Activated CD4-positive, alpha-beta T cell treated with anti-CD3 and anti-CD28 coated beads, Interleukin-2, amount 50 U/mL, for 24 hours (primary cell): ENCODE results near the gene VARS2.
"Not testable (repeated sequence)": the region's sequence is repeated elsewhere in the genome, so short reads cannot be mapped to it uniquely, and the experiment has no call there.

Source experiments
- DNase-seq, 2 donors: peaks; one replicate each; pipeline ENCODE4 v3.0.0-alpha.2; 2020; ENCODE audit warnings: low read depth in 1 of 2, low spot score in 1 of 2

Gene VARS2

GRCh38 chr6:30898750-30899360 is 15.2 kb upstream of the VARS2 start:
- no peak for DNase-seq

- DNase-seq, result no peak
Observed at GRCh38 chr6:30900863-30901417, 13.1 kb upstream of the VARS2 start.

- DNase-seq, result no peak
Observed at GRCh38 chr6:30901436-30901835, 12.6 kb upstream of the VARS2 start.

- not testable (repeated sequence) for DNase-seq
Observed at GRCh38 chr6:30902196-30902595, 11.8 kb upstream of the VARS2 start.

GRCh38 chr6:30902709-30903108 is 11.3 kb upstream of the VARS2 start:
- DNase-seq, result no peak

- DNase-seq, result no peak
Observed at GRCh38 chr6:30903236-30903635, 10.8 kb upstream of the VARS2 start.

- not testable (repeated sequence) for DNase-seq
Observed at GRCh38 chr6:30907290-30907757, 6.7 kb upstream of the VARS2 start.

GRCh38 chr6:30907758-30908591 is 6.1 kb upstream of the VARS2 start, which contains the start of gene GTF2H4:
Gene GTF2H4, plus strand, starts transcription at chr6:30908207.
- DNase-seq, result peak; percentile 83 to 98

GRCh38 chr6:30908700-30909099 is 5.3 kb upstream of the VARS2 start:
- no peak for DNase-seq

- not testable (repeated sequence) for DNase-seq
Observed at GRCh38 chr6:30910473-30910872, 3.6 kb upstream of the VARS2 start.

- no peak for DNase-seq
Observed at GRCh38 chr6:30912746-30913520, 1.1 kb upstream of the VARS2 start.

- DNase-seq, result no peak
Observed at GRCh38 chr6:30913721-30914075, 340 bp upstream of the VARS2 start.

GRCh38 chr6:30914854-30915590 is 984 bp downstream of the VARS2 start:
- DNase-seq, result no peak

- peak in 1 of 2 donors; percentile 7 for DNase-seq
Observed at GRCh38 chr6:30915591-30915946, 1.5 kb downstream of the VARS2 start.

- DNase-seq, result no peak
Observed at GRCh38 chr6:30917041-30917440, 3.0 kb downstream of the VARS2 start.

GRCh38 chr6:30917487-30917886 is 3.4 kb downstream of the VARS2 start:
- DNase-seq, result no peak

- DNase-seq, result no peak
Observed at GRCh38 chr6:30918670-30919069, 4.6 kb downstream of the VARS2 start.

GRCh38 chr6:30922447-30922852 is 8.4 kb downstream of the VARS2 start:
- DNase-seq, result no peak

GRCh38 chr6:30924040-30924627 is 10.1 kb downstream of the VARS2 start:
- DNase-seq, result not testable (repeated sequence)

- DNase-seq, result no peak
Observed at GRCh38 chr6:30926644-30927043, 12.6 kb downstream of the VARS2 start.
